Muscle layer of duodenum (tissue), 2 donors: ENCODE measurements around the gene STOML3.
"Not testable (repeated sequence)": the region's sequence is repeated elsewhere in the genome, so short reads cannot be mapped to it uniquely, and the experiment has no call there.

Source experiments
- H3K27ac ChIP-seq: one replicate; pipeline ENCODE4 v1.7.0; 2013; ENCODE audit warnings: mild to moderate bottlenecking, low read length
- H3K27me3 ChIP-seq: one replicate; pipeline ENCODE4 v1.7.0; 2013; ENCODE audit warnings: low read depth, mild to moderate bottlenecking, control low read depth, low read length
- H3K36me3 ChIP-seq, 2 donors: one replicate each; pipeline ENCODE4 v1.7.0; 2013; ENCODE audit warnings: low read length in 2 of 2, control low read depth in 1 of 2, mild to moderate bottlenecking in 1 of 2; ENCODE audit not compliant: insufficient read depth in 2 of 2, control insufficient read depth in 1 of 2
- H3K4me1 ChIP-seq, 2 donors: one replicate each; pipeline ENCODE4 v1.7.0; 2013; ENCODE audit warnings: low read length in 2 of 2, mild to moderate bottlenecking in 2 of 2, control low read depth in 1 of 2, moderate library complexity in 1 of 2; ENCODE audit not compliant: insufficient read depth in 2 of 2, control insufficient read depth in 1 of 2
- H3K4me3 ChIP-seq, 2 donors: one replicate each; pipeline ENCODE4 v1.7.0; 2013; ENCODE audit warnings: low read length in 2 of 2, low read depth in 1 of 2, mild to moderate bottlenecking in 1 of 2
- H3K9me3 ChIP-seq, 2 donors: one replicate each; pipeline ENCODE4 v1.7.0; 2013; ENCODE audit warnings: low read length in 2 of 2, control low read depth in 1 of 2, mild to moderate bottlenecking in 1 of 2; ENCODE audit not compliant: control insufficient read depth in 1 of 2
- donor health status: healthy.

STOML3 gene

DNA sequence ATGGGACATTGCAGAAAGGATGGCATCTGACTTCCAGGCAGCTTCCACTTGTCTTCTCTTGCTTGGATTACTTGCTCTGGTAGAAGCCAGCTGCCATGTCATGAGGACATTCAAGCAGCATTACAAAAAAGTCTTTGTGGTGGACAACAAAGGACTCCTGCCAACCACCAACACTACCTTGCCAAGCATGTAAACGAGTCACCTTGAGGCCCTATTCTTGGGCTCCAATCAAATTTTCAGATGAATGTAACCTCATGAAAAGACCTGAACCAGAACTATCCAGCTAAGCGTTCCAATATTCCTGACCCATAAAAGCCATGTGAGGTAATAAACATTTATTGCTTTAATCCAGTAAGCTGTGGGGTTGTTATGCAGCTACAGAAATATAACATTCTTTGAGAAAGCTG, 34.8 kb upstream of the STOML3 start:
- H3K4me1 ChIP-seq = no peaks in the 10 kb centered on the region
- H3K36me3 ChIP-seq = peaks cover 53 to 62% of the 10 kb centered on the region in 2 donors
- no peak overlapping the region for H3K27ac ChIP-seq
- no peaks in the 10 kb centered on the region for H3K27me3 ChIP-seq
- H3K9me3 ChIP-seq = no peaks in the 10 kb centered on the region
- no peak overlapping the region for H3K4me3 ChIP-seq

DNA sequence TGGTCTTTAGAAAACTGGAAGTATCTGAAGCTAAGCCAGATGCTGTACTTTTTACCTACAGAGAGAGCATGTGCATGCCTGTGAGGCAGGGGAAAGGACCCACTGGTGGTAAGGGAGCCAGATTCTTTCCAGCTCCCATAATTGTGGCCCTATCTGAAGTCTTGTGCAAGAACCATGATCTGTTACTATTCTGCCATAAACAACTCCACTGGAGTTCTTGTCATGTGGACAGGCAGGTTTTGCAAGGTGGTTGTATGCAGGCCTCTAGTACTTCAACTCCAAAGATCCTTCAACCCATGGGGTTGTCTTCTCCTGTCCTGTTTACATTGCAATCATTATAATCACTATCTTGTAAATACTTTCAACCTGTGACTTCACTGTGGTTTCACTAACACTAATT, 33.1 kb upstream of the STOML3 start:
- no peak overlapping the region for H3K4me3 ChIP-seq
- H3K4me1 ChIP-seq = no peaks in the 10 kb centered on the region
- H3K36me3 ChIP-seq = peaks cover 53 to 62% of the 10 kb centered on the region in 2 donors
- no peaks in the 10 kb centered on the region for H3K9me3 ChIP-seq
- H3K27me3 ChIP-seq = no peaks in the 10 kb centered on the region
- no peak overlapping the region for H3K27ac ChIP-seq

DNA sequence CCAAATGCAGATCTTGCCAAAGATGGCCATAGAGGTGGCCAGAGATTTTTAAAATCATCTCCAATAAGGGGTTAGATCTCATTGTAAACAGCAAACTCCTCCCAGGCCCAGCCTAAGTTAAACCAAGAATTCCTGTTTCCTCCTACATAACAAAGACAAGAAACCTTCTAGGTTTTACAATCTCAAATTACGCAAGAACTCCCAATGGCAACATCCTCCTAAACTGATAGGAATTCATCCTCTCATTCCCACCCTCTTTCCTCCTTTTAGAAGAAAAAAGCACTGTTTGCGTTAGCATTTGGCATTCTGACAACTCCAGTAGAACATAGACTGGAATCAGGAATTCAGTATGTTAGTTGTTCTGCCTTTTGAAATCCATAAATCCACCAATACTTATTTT, 32.7 kb upstream of the STOML3 start:
- Histone ChIP-seq H3K27me3 (no peaks in the 10 kb centered on the region), H3K4me3 (no peak overlapping the region), H3K36me3 (peaks cover 49 to 58% of the 10 kb centered on the region in 2 donors), H3K9me3 (no peaks in the 10 kb centered on the region), H3K27ac (no peak overlapping the region), H3K4me1 (no peaks in the 10 kb centered on the region)

DNA sequence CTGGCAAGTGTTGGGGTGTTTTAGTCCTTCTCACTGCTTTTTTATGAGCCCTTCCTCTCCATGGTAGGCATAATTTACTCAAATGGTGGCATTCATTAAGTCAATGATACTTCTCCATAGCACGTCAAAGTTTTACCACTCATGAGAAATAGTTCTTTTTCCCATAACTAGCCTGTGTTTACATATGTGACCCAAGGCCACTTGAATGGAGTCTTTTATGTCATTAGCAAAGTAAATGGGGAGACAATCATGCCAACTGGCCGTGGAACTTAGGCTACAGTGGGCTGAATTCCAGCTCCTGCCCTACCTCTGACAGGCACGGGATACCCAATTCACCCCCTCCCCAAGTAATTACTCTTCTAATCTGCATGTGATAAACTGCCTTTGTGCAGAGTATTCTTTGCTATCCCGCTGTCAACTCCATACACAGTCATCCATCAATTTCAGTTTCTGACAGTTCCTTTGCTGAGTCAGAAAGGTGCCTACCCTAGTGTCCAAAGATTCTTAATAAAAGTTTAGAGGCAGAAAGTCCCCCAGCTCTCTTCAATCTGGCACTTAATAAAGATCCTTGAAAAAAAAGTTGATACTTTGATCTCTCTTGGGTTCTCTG, 30.3 kb upstream of the STOML3 start:
- H3K4me1 ChIP-seq = no peaks in the 10 kb centered on the region
- H3K27ac ChIP-seq = no peak overlapping the region
- no peak overlapping the region for H3K4me3 ChIP-seq
- no peaks in the 10 kb centered on the region for H3K9me3 ChIP-seq
- H3K27me3 ChIP-seq = no peaks in the 10 kb centered on the region
- H3K36me3 ChIP-seq = peaks cover 48 to 59% of the 10 kb centered on the region in 2 donors

DNA sequence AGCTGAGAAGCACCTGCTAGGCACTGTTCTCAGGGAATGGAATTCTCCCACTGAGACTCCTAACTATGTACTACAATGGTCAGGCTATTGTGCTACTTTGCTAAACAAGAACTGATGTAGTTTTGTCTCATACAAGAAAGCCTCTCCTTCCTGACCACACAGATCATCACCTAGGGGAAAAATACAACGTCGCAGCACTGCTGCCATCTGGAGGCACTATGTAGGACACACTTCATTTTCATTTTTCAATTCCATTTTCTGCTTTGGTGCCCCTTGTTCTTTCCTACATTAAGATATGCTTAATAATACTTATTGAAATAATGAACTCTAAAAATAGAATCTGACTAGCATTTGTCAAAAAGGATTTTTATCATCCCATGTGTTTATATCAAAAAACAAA, 26.2 kb upstream of the STOML3 start:
- Histone ChIP-seq H3K4me1 (no peaks in the 10 kb centered on the region), H3K27ac (no peak overlapping the region), H3K4me3 (no peak overlapping the region), H3K36me3 (peaks cover 59% of the 10 kb centered on the region in 2 donors), H3K27me3 (no peaks in the 10 kb centered on the region), H3K9me3 (no peaks in the 10 kb centered on the region)

DNA sequence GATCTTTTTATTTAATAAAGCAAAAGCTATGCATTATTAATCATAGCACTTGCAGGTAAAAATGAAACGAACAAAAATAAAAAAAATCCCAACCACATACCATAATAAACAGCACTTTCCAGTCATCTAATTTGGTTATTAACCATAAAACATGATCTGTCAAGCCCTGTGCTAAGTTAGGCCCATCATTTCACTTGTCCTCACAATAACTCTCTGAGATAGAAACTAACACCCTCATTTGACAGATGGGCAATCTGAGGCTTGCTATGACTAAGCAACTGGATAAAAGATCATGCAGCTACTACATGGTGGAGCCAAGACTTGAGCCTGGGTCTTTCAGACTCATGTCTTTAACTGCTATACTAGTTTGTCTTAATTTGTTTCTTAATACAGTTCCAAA, 25.5 kb upstream of the STOML3 start:
- Histone ChIP-seq H3K27ac (no peak overlapping the region), H3K4me1 (no peaks in the 10 kb centered on the region), H3K36me3 (peaks cover 61 to 62% of the 10 kb centered on the region in 2 donors), H3K27me3 (no peaks in the 10 kb centered on the region), H3K9me3 (no peaks in the 10 kb centered on the region), H3K4me3 (no peak overlapping the region)

DNA sequence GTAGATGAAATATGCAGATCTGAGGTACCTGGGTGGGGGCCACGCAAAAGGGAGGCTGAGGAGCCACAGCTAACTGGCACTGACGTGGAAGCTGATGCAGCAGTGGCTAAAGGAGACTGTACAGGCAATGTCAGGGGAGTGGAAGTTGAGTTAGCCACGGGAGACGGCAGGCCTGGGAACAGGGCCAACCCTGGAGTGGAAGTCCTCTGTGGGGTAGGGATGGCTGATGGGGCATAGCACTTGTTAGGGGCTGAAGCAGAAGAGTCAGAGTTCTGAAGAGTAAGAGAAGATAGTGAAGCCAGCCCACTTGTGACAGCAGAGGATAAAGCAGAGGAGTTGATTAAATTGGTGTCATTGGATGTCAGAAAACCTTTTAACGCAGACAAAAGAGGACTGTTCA, 22.8 kb upstream of the STOML3 start:
- no peak overlapping the region for H3K4me3 ChIP-seq
- peaks cover 70 to 79% of the 10 kb centered on the region in 2 donors for H3K36me3 ChIP-seq
- H3K4me1 ChIP-seq = no peaks in the 10 kb centered on the region
- H3K9me3 ChIP-seq = no peaks in the 10 kb centered on the region
- H3K27ac ChIP-seq = no peak overlapping the region
- no peaks in the 10 kb centered on the region for H3K27me3 ChIP-seq

DNA sequence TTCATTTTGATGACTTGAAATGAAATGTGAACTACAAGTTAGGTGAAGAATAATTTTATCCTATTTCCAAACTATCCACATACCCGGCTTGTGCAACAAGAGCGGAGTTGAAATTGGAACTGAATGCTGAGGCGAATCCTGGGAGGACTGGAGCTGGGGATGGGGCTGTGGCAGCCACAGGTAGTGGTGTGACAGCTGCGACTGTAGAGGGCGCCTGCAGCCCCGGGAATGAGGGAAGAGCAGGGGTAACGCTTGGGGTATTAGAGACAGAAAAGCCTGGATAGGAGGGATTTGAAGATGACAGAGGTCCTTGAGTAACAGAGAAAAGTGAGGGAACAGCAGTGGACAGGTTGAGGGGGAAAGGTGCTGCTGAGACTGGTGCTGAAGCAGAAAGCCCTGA, 22.0 kb upstream of the STOML3 start:
- Histone ChIP-seq H3K36me3 (peaks cover 64 to 72% of the 10 kb centered on the region in 2 donors), H3K4me3 (no peak overlapping the region), H3K4me1 (no peaks in the 10 kb centered on the region), H3K27ac (no peak overlapping the region), H3K9me3 (no peaks in the 10 kb centered on the region), H3K27me3 (no peaks in the 10 kb centered on the region)

DNA sequence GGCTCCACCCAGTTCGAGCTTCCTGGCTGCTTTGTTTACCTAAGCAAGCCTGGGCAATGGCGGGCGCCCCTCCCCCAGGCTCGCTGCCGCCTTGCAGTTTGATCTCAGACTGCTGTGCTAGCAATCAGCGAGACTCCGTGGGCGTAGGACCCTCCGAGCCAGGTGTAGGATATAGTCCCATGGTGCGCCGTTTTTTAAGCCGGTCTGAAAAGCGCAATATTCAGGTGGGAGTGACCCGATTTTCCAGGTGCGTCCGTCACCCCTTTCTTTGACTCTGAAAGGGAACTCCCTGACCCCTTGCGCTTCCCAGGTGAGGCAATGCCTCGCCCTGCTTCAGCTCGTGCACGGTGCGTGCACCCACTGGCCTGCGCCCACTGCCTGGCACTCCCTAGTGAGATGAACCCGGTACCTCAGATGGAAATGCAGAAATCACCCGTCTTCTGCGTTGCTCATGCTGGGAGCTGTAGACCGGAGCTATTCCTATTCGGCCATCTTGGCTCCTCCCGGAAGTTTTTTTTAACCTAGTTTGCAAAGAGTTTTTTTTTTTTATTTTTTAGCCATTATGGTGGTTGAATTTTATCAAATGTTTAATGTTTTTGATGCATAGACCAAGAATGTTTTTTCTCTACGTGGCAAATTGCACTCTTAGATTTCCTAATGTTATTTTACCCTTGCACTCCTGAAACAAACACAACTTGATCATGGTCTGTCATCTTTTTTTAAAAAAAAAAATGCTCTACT, 15.9 kb upstream of the STOML3 start:
- not testable (repeated sequence) for H3K4me1 ChIP-seq, H3K4me3 ChIP-seq, H3K27ac ChIP-seq, H3K27me3 ChIP-seq, H3K9me3 ChIP-seq
- peaks cover 14 to 22% of the 10 kb centered on the region in 2 donors for H3K36me3 ChIP-seq

DNA sequence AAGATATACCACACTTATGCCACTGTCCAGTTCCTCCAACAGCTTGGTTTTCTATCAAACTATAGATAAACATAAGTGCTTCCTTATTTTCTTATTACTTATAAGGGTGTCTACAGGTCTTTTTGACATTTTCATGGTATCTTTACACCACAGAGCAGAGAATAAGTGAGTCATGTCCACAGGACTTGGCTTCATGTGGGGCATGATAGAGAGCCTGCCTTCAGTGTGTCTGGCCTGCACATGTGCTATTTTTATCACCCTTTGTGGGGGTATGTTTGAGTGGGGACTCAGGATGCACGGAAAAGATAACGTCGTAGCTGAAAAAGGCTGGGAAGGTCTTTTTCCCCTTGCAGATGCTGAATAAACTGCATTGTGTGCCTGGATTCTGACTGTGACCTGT, 8.1 kb upstream of the STOML3 start:
- no peaks in the 10 kb centered on the region for H3K4me1 ChIP-seq
- H3K27ac ChIP-seq = no peak overlapping the region
- no peaks in the 10 kb centered on the region for H3K27me3 ChIP-seq
- no peaks in the 10 kb centered on the region for H3K9me3 ChIP-seq
- no peak overlapping the region for H3K4me3 ChIP-seq
- H3K36me3 ChIP-seq = no peaks in the 10 kb centered on the region

DNA sequence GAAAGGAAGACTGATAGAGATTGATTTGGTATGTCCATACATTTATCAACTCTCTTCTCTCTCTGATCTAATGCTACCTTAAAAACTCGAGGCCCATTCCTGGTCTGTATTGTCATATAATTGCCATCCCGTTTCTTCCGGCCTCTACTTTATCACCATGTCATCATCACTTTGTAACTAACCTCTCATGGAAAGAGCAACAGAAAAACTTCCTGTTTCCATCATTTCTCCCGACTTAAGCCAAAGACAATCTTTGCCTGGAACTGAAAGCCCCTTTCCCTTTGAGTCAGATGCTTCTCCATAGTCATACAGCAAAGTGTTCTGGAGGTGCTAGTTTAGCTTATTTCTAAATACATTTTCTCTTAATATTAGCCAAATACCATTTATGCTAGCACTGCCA, 2.8 kb upstream of the STOML3 start:
- H3K27ac ChIP-seq = no peak overlapping the region
- H3K4me3 ChIP-seq = no peak overlapping the region
- H3K27me3 ChIP-seq = no peaks in the 10 kb centered on the region

DNA sequence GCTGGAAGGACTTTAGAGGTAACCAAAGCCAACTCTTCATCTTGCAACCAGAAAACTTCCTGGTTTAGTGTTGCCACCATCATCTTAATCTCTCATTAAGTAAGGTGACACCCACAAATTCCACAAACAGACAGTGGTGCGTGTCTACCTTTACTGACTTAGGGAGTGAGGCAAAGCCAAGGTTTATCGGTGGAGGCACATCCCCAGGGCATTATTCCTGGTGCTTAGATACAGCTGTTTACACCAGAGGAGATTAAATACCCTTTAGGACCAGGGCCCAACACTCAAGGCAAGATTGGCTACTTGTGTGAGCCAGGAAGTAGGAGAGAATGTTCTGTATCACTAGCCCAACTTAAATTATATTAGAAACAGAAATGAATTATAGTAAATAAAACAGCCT, 9.5 kb downstream of the STOML3 start:
- Histone ChIP-seq H3K36me3 (no peaks in the 10 kb centered on the region), H3K9me3 (peaks cover 2 to 4% of the 10 kb centered on the region in 2 donors), H3K27me3 (no peaks in the 10 kb centered on the region), H3K27ac (no peak overlapping the region), H3K4me3 (no peak overlapping the region), H3K4me1 (no peaks in the 10 kb centered on the region)

More for the DNA sequence above, 2.8 kb upstream of the STOML3 start:
- H3K4me1 ChIP-seq = no peaks in the 10 kb centered on the region
- no peaks in the 10 kb centered on the region for H3K9me3 ChIP-seq
- no peaks in the 10 kb centered on the region for H3K36me3 ChIP-seq
